SK-N-SH (cell line): ENCODE measurements around the gene DBNDD2. TPM values are rescaled to one million over a fixed set of nuclear protein-coding genes. Genes with fewer than 3 reads are reported as not detected.

Experiments
- CTCF ChIA-PET: fragments of 300-600, 350-600 bp; formaldehyde crosslinking; extraction: SDS; loops from one replicate; lab custom pipeline; 2021; lab: Yijun Ruan, JAX
- POLR2A ChIA-PET: fragments of 350-600 bp; sonication (Branson Sonifier 250); formaldehyde crosslinking; extraction: SDS; loops from one replicate; lab custom pipeline; 2020; ENCODE audit warnings: antibody characterized with exemption, inconsistent platforms; lab: Yijun Ruan, JAX
- DNase-seq: peaks from one replicate; pipeline ENCODE4 v3.0.0; 2012
- H2AFZ ChIP-seq: fragments of 200-600 bp; sonication (generic); 2 replicates; pipeline ENCODE4 v1.8.1; 2016; ENCODE audit warnings: antibody characterized with exemption, mild to moderate bottlenecking, low read depth
- H3F3A ChIP-seq: fragments of 200-600 bp; sonication (generic); replicated peaks from 2 replicates; pipeline ENCODE3; 2016; ENCODE audit warnings: antibody characterized with exemption, mild to moderate bottlenecking; ENCODE audit not compliant: insufficient read depth
- H3K27ac ChIP-seq, 2 experiments: fragments of 200-500 bp in 1 of 2; fragments of 200-600 bp in 1 of 2; sonication (Bioruptor generic) in 1 of 2; sonication (generic), shearing (Covaris generic) in 1 of 2; 2 replicates each; pipeline versions ENCODE4 v1.5.1 to v1.6.1; 2014 to 2016; ENCODE audit warnings: low read depth in 2 of 2, inconsistent platforms in 1 of 2, low read length in 1 of 2, mild to moderate bottlenecking in 1 of 2, mixed read lengths in 1 of 2
- H3K27me3 ChIP-seq: fragments of 200-600 bp; sonication (generic), shearing (Covaris generic); 2 replicates; pipeline ENCODE4 v1.6.1; 2016; ENCODE audit warnings: mixed run types; ENCODE audit not compliant: insufficient read depth
- H3K36me3 ChIP-seq, 2 experiments: fragments of 200-500 bp in 1 of 2; fragments of 200-600 bp in 1 of 2; sonication (Bioruptor generic) in 1 of 2; sonication (generic) in 1 of 2; replicated peaks in 1 of 2; 2 replicates each; pipeline versions ENCODE3 to v1.5.1; 2014 to 2016; ENCODE audit warnings: low read length in 1 of 2, mild to moderate bottlenecking in 1 of 2; ENCODE audit not compliant: insufficient read depth in 2 of 2, control insufficient read depth in 1 of 2
- H3K4me1 ChIP-seq, 2 experiments: fragments of 200-500 bp in 1 of 2; fragments of 200-600 bp in 1 of 2; sonication (Bioruptor generic) in 1 of 2; sonication (generic), shearing (Covaris generic) in 1 of 2; 2 replicates each; pipeline versions ENCODE4 v1.5.1 to v1.6.1; 2014 to 2016; ENCODE audit warnings: low read depth in 1 of 2, low read length in 1 of 2, mixed run types in 1 of 2; ENCODE audit not compliant: insufficient read depth in 2 of 2, control insufficient read depth in 1 of 2
- H3K4me2 ChIP-seq: fragments of 200-600 bp; sonication (generic), shearing (Covaris generic); 2 replicates; pipeline ENCODE4 v1.6.1; 2017; ENCODE audit warnings: mixed run types
- H3K4me3 ChIP-seq, 2 experiments: fragments of 200-500 bp in 1 of 2; fragments of 200-600 bp in 1 of 2; sonication (Bioruptor generic) in 1 of 2; sonication (generic), shearing (Covaris generic) in 1 of 2; 2 replicates each; pipeline versions ENCODE4 v1.5.1 to v1.8.1; 2014 to 2016; ENCODE audit warnings: low read depth in 2 of 2, inconsistent platforms in 1 of 2, low read length in 1 of 2, mild to moderate bottlenecking in 1 of 2, mixed read lengths in 1 of 2, moderate library complexity in 1 of 2
- H3K79me2 ChIP-seq: fragments of 200-600 bp; sonication (generic); 2 replicates; pipeline ENCODE4 v1.8.1; 2017; ENCODE audit warnings: mild to moderate bottlenecking; ENCODE audit not compliant: insufficient read depth
- H3K9ac ChIP-seq: fragments of 200-600 bp; sonication (generic); 2 replicates; pipeline ENCODE4 v1.6.1; 2017; ENCODE audit warnings: mixed run types
- H3K9me2 ChIP-seq: fragments of 200-600 bp; sonication (generic); 2 replicates; pipeline ENCODE4 v1.6.1; 2017; ENCODE audit warnings: mixed run types
- H3K9me3 ChIP-seq: fragments of 200-600 bp; sonication (generic); 2 replicates; pipeline ENCODE4 v1.6.1; 2017; ENCODE audit warnings: mixed run types, mild to moderate bottlenecking, moderate library complexity
- H4K20me1 ChIP-seq: fragments of 200-600 bp; sonication (generic); 2 replicates; pipeline ENCODE4 v1.6.1; 2017; ENCODE audit warnings: mild to moderate bottlenecking, mixed run types; ENCODE audit not compliant: insufficient read depth
- EZH2phosphoT487 ChIP-seq: fragments of 200-600 bp; sonication (generic); IDR thresholded peaks from 2 replicates; pipeline ENCODE4 v1.6.1; 2017; ENCODE audit warnings: low read depth, mixed run types, mild to moderate bottlenecking, antibody characterized with exemption, moderate library complexity, borderline replicate concordance
- RAD21 ChIP-seq: IDR thresholded peaks from 2 replicates; pipeline ENCODE4 v1.6.1; 2012; ENCODE audit warnings: mild to moderate bottlenecking, low read length
- RXRA ChIP-seq: IDR thresholded peaks from 2 replicates; pipeline ENCODE4 v1.4.0; 2012; ENCODE audit warnings: low read depth, mild to moderate bottlenecking, borderline replicate concordance
- SIN3A ChIP-seq: IDR thresholded peaks from 2 replicates; pipeline ENCODE4 v1.6.1; 2012; ENCODE audit warnings: low read depth, mild to moderate bottlenecking, low read length, moderate library complexity, borderline replicate concordance
- SMC3 ChIP-seq: IDR thresholded peaks from 2 replicates; pipeline ENCODE4 v1.6.1; 2012; ENCODE audit warnings: low read depth, low read length, improper control_type of control experiment
- TAF1 ChIP-seq: IDR thresholded peaks from 2 replicates; pipeline ENCODE4 v1.6.1; 2012; ENCODE audit warnings: low read depth, mild to moderate bottlenecking, low read length, moderate library complexity, borderline replicate concordance
- TCF12 ChIP-seq: IDR thresholded peaks from 2 replicates; pipeline ENCODE4 v1.4.0; 2012
- TEAD4 ChIP-seq: IDR thresholded peaks from 2 replicates; pipeline ENCODE4 v1.4.0; 2012; ENCODE audit warnings: mild to moderate bottlenecking, borderline replicate concordance; ENCODE audit not compliant: insufficient read depth
- WGBS: methylation state at CpG from one replicate; pipeline ENCODE4 v1.1.6; 2017; ENCODE audit warnings: low lambda C conversion rate; 5-methylcytosine and 5-hydroxymethylcytosine counted together
- polyA plus RNA-seq, 3 experiments: library from polyadenylated mRNA; depleted of rRNA; stranded (reverse); fragments of >200 nt; gene quantifications; 2 replicates each; pipeline ENCODE4 v1.2.3, GENCODE V29; 2012
- TF ChIP-seq, protein P1 (sequence below): fragments of 200-600 bp; sonication (generic); IDR thresholded peaks from 2 replicates; pipeline ENCODE4 v1.6.1; 2017; ENCODE audit warnings: antibody characterized with exemption, mild to moderate bottlenecking, moderate library complexity

DBNDD2 gene
- polyA plus RNA-seq, 1 of the 3 experiments (the other 2 are of a cell fraction) = 22.4 TPM

DNA sequence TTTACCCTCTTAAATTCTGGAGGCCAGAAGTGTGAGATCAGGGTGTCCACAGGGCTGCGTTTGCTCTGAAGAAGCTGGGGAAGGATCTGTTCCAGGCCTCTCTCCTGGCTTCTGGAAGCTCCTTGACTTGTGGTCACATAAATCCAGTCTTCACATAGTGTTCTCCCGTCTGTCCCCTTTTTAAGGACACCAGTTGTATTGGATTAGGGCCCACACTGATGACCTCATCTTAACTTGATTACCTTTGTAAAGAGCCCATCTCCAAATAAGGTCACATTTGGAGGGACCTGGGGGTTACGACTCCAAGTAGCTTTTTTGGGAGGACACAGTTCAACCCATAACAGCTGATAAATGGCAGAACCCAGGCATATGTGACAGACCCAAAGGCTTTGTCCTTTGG lies 41.4 kb downstream of the DBNDD2 start (continued):
- no peak for TF ChIP-seq RXRA
- TF ChIP-seq, all 33 proteins: peak for 0

GRCh38 chr20:45450097-45450818 lies 42.2 kb downstream of the DBNDD2 start:
- no peak for TF ChIP-seq SIN3A
- TF ChIP-seq TCF12 = no peak
- TF ChIP-seq EZH2phosphoT487 = no peak
- TF ChIP-seq SMC3 = peak; percentile 33
- TF ChIP-seq, protein P1, sequence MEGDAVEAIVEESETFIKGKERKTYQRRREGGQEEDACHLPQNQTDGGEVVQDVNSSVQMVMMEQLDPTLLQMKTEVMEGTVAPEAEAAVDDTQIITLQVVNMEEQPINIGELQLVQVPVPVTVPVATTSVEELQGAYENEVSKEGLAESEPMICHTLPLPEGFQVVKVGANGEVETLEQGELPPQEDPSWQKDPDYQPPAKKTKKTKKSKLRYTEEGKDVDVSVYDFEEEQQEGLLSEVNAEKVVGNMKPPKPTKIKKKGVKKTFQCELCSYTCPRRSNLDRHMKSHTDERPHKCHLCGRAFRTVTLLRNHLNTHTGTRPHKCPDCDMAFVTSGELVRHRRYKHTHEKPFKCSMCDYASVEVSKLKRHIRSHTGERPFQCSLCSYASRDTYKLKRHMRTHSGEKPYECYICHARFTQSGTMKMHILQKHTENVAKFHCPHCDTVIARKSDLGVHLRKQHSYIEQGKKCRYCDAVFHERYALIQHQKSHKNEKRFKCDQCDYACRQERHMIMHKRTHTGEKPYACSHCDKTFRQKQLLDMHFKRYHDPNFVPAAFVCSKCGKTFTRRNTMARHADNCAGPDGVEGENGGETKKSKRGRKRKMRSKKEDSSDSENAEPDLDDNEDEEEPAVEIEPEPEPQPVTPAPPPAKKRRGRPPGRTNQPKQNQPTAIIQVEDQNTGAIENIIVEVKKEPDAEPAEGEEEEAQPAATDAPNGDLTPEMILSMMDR = peak; percentile 71
- TF ChIP-seq TAF1 = no peak
- TF ChIP-seq RAD21 = peak; percentile 63
- H3K36me3 ChIP-seq = no peaks in the 10 kb centered on the region
- ChIA-PET POLR2A (no interaction called here), CTCF (interaction anchor here (0.6 to 5.7 kb wide), 30 partner anchors 8 to 354 kb away, joined by 3 to 56 read pairs (median 4); partner anchors contain the start of genes PIGT, RBPJL and SYS1)
- H3K4me3 ChIP-seq = no peak overlapping the region
- no peaks in the 10 kb centered on the region for H3K9me2 ChIP-seq
- H3K9me3 ChIP-seq = no peaks in the 10 kb centered on the region
- H3K79me2 ChIP-seq = no peaks in the 10 kb centered on the region
- no peaks in the 10 kb centered on the region for H3K4me1 ChIP-seq
- H2AFZ ChIP-seq = no peak overlapping the region
- no peak overlapping the region for H3K4me2 ChIP-seq
- no peaks in the 10 kb centered on the region for H3F3A ChIP-seq
- no peak overlapping the region for H3K27ac ChIP-seq
- WGBS = 54% methylated on average over 5 of the region's 5 CpGs
- H3K9ac ChIP-seq = no peak overlapping the region
- DNase-seq = peak; percentile 41
- peaks cover 17% of the 10 kb centered on the region; the same call in 1 of the 2 replicates for H3K27me3 ChIP-seq
- no peaks in the 10 kb centered on the region for H4K20me1 ChIP-seq

DNA sequence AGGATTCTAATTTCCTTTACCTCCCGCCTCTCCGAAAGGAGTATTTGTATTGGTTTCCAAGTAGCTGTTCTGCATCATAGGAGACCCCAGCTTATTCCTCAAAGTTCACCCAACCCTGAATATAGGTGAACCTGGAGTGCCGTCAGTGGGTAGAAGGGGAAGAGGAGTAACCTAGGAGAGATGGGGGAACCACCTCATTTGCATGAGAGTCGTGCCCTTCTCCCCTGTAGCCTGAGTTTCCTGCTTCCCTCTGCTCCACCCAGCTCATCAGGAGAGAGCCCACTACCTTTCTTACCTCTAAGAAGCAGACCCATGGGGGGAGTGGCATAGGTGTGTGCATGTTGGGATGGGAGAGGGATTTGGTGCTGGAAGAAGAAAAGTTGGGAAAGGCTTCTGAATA lies 44.1 kb downstream of the DBNDD2 start:
- TF ChIP-seq, protein P1 = no peak
- no peak for TF ChIP-seq TEAD4

More for the DNA sequence above, 44.1 kb downstream of the DBNDD2 start:
- Histone ChIP-seq H4K20me1 (no peaks in the 10 kb centered on the region), H3K79me2 (no peaks in the 10 kb centered on the region), H3K4me1 (no peaks in the 10 kb centered on the region), H3K4me3 (no peak overlapping the region), H3K4me2 (no peak overlapping the region), H3K9ac (no peak overlapping the region), H2AFZ (no peak overlapping the region), H3F3A (no peaks in the 10 kb centered on the region), H3K36me3 (no peaks in the 10 kb centered on the region), H3K9me2 (no peaks in the 10 kb centered on the region), H3K27me3 (peaks cover 17% of the 10 kb centered on the region; the same call in 1 of the 2 replicates), H3K27ac (no peak overlapping the region), H3K9me3 (no peaks in the 10 kb centered on the region)
- ChIA-PET CTCF (interaction anchor here (0.8 to 4.9 kb wide), 9 partner anchors 16 to 408 kb away, joined by 3 to 39 read pairs (median 4); no protein-coding TSS in a partner anchor), POLR2A (no interaction called here)
- 54% methylated on average over 4 of the region's 4 CpGs for WGBS
- no peak for DNase-seq
